Mesenteric fat pad (tissue), 1 donor: ENCODE measurements around the gene ARHGEF10L. TPM values are rescaled to one million over a fixed set of nuclear protein-coding genes. Genes with fewer than 3 reads are reported as not detected.

Experiments
- DNase-seq: peaks from one replicate; pipeline ENCODE4 v3.0.0-alpha.2; 2020; ENCODE audit warnings: low spot score
- total RNA-seq: library from RNA; stranded (reverse); fragmentation: NEBNext Ultra II Directional; extraction: Animal tissue kit (Norgen Biotek cat#: 25700); gene quantifications from one replicate; pipeline ENCODE4 v1.2.1, GENCODE V29; 2021
- donor health status: DM: yes; HTN: yes; CAD: no.

The ARHGEF10L gene
- total RNA-seq, 1 donor from 2014 or later = 37.0 TPM

DNA sequence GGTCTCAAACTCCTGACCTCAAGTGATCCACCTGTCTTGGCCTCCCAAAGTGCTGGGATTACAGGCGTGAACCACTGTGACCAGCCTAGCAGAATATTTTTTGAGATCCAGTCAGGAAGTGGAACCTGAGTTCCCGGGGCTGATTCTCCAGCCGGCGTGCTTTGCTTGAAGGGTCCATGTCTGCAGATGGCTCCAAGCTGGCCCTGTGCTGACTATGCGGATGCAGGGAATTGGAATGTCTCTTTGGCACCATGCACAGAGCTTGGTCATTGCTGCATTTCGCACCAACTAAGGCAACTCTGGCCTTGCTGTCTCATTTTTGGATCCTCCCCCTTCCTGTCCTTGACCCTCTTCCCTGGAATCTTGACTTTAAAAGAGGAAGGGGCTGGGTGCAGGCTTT lies 28.1 kb downstream of the ARHGEF10L start:
- DNase-seq = no peak

DNA sequence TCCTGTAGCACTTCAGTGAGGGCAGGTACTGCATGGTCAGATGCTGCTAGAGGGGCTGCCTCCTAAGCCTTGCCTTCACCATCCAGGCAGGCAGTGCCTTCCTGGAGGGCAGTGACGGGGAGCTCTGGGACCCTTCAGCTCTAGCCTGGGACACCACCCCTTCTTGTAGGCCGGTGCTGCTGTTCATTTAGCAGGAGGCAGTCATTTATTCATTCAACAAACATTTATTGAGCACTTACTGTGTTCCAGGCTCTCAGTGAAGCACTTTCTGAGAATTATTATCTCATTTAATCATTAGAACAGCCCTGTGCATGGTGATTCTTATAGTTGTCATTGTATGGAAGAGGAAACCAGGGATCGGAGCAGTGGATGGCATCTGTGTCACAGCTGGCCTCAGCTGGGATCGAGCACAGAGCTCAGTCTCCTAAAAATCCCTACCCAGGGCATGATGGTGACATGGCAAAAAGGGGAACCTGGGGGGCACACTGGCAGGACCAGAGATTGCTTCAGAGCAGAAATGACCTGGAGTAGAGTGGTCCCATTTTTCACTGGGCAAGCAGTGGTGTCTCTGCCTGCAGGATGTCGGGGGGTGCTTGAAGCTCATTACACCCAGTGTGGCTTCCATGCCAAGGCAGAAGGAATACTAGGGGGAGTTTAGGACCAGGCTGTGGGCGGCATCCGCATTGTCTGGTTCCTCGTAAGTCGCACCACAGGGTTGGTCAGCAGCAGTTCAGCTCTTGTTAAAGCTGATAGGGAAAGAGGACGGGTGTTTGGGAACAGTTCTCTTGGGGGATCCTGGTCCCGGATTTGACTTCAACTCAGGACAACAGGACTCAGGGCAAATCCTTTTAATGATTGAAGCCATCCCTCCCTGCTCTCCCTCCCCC lies 28.8 kb downstream of the ARHGEF10L start:
- no peak for DNase-seq

- no peak for DNase-seq
Observed at GRCh38 chr1:17569200-17570139, 30.0 kb downstream of the ARHGEF10L start.

- DNase-seq = no peak
Observed at GRCh38 chr1:17570228-17570627, 30.7 kb downstream of the ARHGEF10L start.

DNA sequence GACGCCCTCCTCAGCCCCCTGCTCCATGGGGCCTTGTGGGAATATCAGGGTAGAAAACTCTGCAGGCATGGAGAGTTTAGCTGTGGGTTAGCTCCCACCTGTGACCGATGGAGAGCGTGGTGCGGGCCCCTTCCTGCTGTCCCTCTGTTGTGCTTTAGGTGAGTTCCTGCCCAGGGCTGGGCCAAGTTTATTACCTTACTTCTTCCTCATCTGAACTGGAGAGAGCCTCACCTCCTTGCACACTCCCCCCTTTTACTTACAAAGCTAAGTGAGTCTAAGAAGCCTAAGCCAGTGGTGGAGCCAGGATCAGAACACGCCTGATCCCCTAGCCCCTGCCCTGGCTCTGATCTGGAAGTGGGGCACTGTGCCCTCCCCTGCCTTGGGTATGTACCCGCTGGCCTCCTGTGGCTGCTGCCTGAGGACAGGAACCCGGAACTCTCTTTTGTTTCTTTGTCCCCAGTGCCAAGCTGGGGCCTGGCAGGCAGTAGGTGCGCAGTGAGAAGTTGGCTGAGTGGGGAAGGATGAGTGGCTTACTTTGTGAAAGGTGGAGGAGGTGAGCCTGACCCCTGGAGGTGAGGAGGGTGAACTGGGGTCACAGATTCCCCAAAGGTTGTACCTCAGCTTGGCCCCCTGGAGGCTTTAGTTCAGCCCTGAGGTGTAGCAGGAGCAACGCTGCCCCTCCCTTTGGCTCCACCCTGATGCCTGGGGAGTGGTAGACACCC lies 32.9 kb downstream of the ARHGEF10L start:
- no peak for DNase-seq

DNA sequence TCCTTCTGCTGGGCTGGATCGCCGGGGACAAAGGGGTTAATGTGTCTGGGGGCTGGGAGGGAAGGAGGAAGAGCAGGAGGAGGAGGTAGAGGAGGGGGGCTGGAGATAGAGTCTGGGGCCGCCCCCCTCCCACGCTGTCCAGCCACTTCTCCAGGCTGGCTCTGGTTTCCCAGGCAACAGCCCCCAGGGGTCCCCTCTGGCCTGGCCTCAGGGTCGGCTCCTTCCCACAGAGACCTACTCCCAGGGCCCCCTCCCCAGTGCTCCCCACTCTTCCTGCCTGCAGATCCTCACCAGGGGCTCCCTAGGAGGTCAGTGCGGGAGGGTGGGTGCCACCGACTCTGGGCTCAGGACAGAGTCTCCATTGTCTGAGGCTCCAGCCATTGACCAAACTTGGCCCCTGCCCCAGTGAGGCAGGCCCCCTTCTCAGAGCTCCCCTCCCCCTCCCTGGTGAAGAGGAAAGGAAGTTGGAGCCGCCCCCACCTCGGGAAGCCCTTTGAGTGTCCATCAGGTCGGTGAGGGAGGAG lies 34.1 kb downstream of the ARHGEF10L start:
- DNase-seq = no peak

DNA sequence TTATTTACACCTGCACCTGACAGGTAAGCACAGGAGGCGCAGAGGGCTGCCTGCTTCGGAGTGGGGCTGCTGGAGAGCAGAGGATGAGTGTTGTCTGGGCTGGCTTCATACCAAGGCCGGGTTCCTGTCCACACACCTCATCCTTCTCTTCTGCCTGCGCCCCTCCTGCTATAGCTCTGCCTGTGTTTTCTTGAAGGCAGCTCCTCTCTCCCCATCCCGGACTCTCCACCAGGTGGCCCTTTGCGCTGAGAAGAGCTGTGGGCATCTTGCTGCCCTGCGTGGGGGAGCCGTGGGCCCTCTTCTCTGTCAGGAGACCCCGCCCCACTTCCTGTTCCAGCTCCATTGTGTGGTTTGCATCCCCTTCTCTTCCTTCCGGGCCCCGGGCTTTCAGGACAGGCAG lies 35.0 kb downstream of the ARHGEF10L start:
- DNase-seq = no peak

DNA sequence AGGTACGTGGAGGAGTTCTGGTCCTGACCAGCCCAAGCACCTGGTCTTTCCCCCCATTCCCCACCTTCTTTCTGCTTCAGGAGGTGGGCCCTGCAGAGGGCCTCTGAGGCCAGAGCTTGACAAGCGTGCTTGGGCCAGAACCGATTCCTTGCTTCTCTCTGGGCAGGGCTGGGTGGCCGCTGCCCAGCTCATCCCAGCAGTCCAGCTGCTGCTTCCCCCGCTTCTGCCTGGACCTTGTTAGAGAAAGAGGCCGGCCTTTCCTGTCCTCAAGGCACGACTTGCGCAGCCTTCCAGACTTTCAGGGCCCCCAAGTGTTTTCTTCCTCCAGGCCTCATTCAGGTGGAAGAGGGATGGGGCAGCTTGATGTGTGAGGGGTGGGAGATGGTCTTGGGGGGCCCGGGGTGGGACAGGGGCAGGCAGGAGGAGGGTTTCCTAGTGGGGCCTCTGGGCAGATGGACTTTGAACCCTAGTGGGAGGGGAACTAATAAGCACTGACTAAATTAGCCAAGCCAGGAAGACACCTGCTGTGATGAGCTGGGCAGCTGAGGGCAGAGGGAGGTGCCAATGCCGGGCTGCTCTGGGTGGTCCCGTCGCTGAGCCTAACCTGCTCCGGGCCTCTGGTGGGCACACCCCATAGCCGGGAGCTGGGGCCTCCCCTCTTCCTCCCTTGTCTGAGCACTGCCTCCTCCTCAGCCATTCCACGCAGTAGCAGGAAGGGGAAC lies 36.5 kb downstream of the ARHGEF10L start:
- no peak for DNase-seq

- DNase-seq = no peak
Observed at GRCh38 chr1:17576519-17576853, 37.0 kb downstream of the ARHGEF10L start.

GRCh38 chr1:17577907-17578297 lies 38.4 kb downstream of the ARHGEF10L start:
- no peak for DNase-seq

GRCh38 chr1:17579951-17580939 lies 40.7 kb downstream of the ARHGEF10L start:
- no peak for DNase-seq

GRCh38 chr1:17581389-17582123 lies 42.1 kb downstream of the ARHGEF10L start:
- DNase-seq = no peak

GRCh38 chr1:17582124-17582774 lies 42.8 kb downstream of the ARHGEF10L start:
- DNase-seq = no peak

DNA sequence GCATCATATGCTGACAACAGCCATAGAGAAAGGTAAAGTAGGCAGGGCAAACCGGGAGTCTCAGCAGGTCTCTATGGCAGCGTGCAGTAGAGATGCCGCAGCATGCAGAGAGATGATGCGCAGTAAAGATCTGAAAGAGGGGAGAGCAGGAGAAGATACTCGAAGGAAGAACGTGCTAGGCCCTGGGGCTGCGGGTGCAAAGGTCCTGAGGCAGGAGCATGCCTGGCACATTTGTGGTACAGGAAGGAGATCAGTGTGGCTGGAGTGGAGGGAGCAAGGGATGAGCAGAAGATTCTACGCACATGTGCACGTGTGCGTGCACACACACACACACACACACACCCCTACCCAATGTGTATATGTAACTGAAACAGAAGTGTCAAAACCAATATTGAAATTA lies 45.0 kb downstream of the ARHGEF10L start:
- no peak for DNase-seq

DNA sequence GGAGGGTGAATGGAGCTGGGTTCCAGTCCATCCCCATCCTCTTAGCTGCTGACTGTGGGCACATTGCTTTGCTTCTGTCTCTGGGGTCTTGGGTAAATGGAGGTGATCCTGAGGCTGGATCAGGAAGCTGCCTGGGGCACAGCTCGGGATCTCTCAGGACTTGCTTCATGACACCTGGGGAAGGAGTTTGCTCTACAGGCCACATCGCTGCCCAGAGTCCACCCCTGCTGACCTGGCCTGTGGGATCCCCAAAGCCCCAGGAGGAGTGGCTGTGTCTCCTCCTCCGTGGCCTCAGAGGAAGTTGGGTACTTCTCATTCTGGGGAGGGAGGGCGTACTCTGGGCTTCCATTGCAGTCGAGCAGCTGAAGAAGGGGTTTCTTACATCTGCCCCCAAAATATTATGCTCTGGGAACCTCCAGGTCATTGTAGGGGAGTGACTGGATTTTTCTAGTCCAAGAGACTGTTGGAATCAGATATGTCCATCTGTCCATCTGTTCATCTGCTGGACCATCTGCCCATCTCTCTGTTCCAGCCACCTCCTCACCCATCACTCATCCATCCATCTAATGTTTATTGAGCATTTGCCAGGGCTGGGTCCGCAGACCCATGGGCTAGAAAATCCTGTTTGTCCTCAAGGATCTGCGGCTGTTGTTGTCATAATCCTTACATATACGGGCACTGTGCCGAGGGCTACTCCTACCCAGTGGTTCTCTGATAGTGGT lies 45.9 kb downstream of the ARHGEF10L start:
- DNase-seq = no peak

DNA sequence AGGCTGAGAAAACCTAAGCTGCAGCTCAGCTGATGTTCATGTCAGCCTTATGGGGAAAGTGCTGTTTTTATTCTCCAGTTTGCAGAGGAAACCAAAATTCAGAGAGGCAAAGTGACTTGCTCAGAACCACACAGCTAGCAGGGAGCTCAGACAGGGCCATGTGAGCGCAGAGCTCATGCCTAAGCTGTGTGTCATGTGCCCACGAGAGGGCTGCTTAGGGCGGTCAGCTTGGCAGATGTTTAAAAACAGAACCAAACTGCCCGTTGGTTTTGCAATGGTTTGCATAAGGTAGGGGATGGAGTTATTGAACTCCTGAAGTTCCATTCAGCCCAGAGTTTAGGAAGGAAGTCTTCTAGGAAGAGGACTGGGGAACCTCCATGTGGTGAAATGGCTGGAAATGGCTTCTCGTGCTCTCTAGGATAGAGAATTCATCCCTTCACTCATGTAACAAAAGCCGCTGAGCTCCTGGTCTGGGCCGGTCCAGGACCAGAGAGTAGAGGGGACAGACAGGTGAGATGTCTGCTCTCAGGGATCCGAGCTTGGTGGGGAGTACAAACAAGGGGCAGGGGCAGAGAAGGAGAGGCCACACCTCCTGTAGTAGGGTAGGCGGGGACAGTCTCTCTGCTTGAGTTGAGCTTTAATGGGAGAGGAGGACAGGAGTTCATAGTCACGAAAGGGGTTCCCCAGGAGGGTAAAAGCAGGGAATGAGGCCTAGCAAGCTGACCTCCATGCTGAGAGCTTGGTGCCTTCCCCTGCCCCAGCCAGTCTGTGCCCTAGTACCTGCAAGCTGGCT lies 46.9 kb downstream of the ARHGEF10L start:
- DNase-seq = no peak

GRCh38 chr1:17587693-17588047 lies 48.2 kb downstream of the ARHGEF10L start:
- DNase-seq = no peak
